LNCaP clone FGC (cell line): ENCODE results near the gene GAS6.

ENCODE experiments used
- DNase-seq: peaks from one replicate; pipeline ENCODE4 v3.0.0-alpha.2; 2011; ENCODE audit warnings: low read depth
- H3K4me3 ChIP-seq: 2 replicates; pipeline ENCODE4 v1.5.1; 2011; ENCODE audit warnings: mild to moderate bottlenecking, low read depth, low read length, control low read depth
- CTCF ChIP-seq: IDR thresholded peaks from 2 replicates; pipeline ENCODE4 v1.5.1; 2012; ENCODE audit warnings: mild to moderate bottlenecking; ENCODE audit not compliant: control insufficient read depth, insufficient read depth; ENCODE audit errors: extremely low read depth

GAS6 gene

GRCh38 chr13:113802761-113803160, 61.1 kb downstream of the GAS6 start:
- DNase-seq: no peak

GRCh38 chr13:113802090-113802531, 61.8 kb downstream of the GAS6 start:
- DNase-seq: no peak
- TF ChIP-seq CTCF: no peak
- H3K4me3 ChIP-seq: no peak overlapping the region

More at GRCh38 chr13:113802761-113803160, 61.1 kb downstream of the GAS6 start:
- H3K4me3 ChIP-seq: no peak overlapping the region
- no peak for TF ChIP-seq CTCF

GRCh38 chr13:113801289-113801961, 62.5 kb downstream of the GAS6 start:
- no peak for DNase-seq
- no peak for TF ChIP-seq CTCF

GRCh38 chr13:113800576-113800926, 63.3 kb downstream of the GAS6 start:
- H3K4me3 ChIP-seq: no peak overlapping the region
- no peak for DNase-seq
- TF ChIP-seq CTCF: no peak

More at GRCh38 chr13:113801289-113801961, 62.5 kb downstream of the GAS6 start:
- H3K4me3 ChIP-seq: no peak overlapping the region

GRCh38 chr13:113798200-113798811, 65.6 kb downstream of the GAS6 start:
- TF ChIP-seq CTCF: no peak
- no peak for DNase-seq
- no peak overlapping the region for H3K4me3 ChIP-seq

GRCh38 chr13:113796964-113797676, 66.8 kb downstream of the GAS6 start:
- no peak overlapping the region for H3K4me3 ChIP-seq
- TF ChIP-seq CTCF: no peak
- no peak for DNase-seq
